HL-60 (cell line): ENCODE data around the gene SORCS1.

Experiments used
- POLR2AphosphoS5 ChIP-seq: IDR thresholded peaks from 2 replicates; pipeline ENCODE4 v1.6.1; 2012; ENCODE audit warnings: low read depth
- TF ChIP-seq, protein P1 (sequence below): IDR thresholded peaks from one replicate; pipeline ENCODE4 v1.5.1; 2011; ENCODE audit warnings: low read length, control low read depth, inconsistent platforms; ENCODE audit not compliant: insufficient read depth

GRCh38 chr10:107163076-107163855 lies 1.2 kb downstream of the SORCS1 start:
- TF ChIP-seq, protein P1, sequence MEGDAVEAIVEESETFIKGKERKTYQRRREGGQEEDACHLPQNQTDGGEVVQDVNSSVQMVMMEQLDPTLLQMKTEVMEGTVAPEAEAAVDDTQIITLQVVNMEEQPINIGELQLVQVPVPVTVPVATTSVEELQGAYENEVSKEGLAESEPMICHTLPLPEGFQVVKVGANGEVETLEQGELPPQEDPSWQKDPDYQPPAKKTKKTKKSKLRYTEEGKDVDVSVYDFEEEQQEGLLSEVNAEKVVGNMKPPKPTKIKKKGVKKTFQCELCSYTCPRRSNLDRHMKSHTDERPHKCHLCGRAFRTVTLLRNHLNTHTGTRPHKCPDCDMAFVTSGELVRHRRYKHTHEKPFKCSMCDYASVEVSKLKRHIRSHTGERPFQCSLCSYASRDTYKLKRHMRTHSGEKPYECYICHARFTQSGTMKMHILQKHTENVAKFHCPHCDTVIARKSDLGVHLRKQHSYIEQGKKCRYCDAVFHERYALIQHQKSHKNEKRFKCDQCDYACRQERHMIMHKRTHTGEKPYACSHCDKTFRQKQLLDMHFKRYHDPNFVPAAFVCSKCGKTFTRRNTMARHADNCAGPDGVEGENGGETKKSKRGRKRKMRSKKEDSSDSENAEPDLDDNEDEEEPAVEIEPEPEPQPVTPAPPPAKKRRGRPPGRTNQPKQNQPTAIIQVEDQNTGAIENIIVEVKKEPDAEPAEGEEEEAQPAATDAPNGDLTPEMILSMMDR = no peak
- no peak for TF ChIP-seq POLR2AphosphoS5
